GM19328 (cell line): ENCODE measurements around the gene DUSP23.

ENCODE experiments used
- ATAC-seq: cut with Tn5 transposase; IDR thresholded peaks from one replicate; pipeline ENCODE4 v1.9.1; 2021; ENCODE audit warnings: mild to moderate bottlenecking, moderate library complexity; ENCODE audit not compliant: unreplicated experiment

DUSP23 gene

GRCh38 chr1:159827102-159827490 lies 46.3 kb downstream of the DUSP23 start:
- ATAC-seq, result no peak

- no peak for ATAC-seq
These were observed 46.8 kb downstream of the DUSP23 start for GRCh38 chr1:159827549-159827948.

GRCh38 chr1:159828176-159828575 lies 47.4 kb downstream of the DUSP23 start:
- ATAC-seq, result no peak

- no peak for ATAC-seq
These were observed 48.0 kb downstream of the DUSP23 start for GRCh38 chr1:159828581-159829272.

- ATAC-seq, result no peak
These were observed 48.5 kb downstream of the DUSP23 start for GRCh38 chr1:159829273-159829634.

- no peak for ATAC-seq
These were observed 49.2 kb downstream of the DUSP23 start for GRCh38 chr1:159829822-159830465.

GRCh38 chr1:159830722-159831121 lies 50.0 kb downstream of the DUSP23 start:
- ATAC-seq, result no peak

- ATAC-seq, result no peak
These were observed 50.8 kb downstream of the DUSP23 start for GRCh38 chr1:159831412-159832141.
